GM18517 (cell line): ENCODE measurements around the gene SLAIN1.
"Not testable (repeated sequence)": the region's sequence is repeated elsewhere in the genome, so short reads cannot be mapped to it uniquely, and the experiment has no call there.

ENCODE experiments used
- ATAC-seq: cut with Tn5 transposase; IDR thresholded peaks from one replicate; pipeline ENCODE4 v1.9.1; 2021; ENCODE audit warnings: mild to moderate bottlenecking, moderate library complexity; ENCODE audit not compliant: unreplicated experiment

The SLAIN1 gene

DNA sequence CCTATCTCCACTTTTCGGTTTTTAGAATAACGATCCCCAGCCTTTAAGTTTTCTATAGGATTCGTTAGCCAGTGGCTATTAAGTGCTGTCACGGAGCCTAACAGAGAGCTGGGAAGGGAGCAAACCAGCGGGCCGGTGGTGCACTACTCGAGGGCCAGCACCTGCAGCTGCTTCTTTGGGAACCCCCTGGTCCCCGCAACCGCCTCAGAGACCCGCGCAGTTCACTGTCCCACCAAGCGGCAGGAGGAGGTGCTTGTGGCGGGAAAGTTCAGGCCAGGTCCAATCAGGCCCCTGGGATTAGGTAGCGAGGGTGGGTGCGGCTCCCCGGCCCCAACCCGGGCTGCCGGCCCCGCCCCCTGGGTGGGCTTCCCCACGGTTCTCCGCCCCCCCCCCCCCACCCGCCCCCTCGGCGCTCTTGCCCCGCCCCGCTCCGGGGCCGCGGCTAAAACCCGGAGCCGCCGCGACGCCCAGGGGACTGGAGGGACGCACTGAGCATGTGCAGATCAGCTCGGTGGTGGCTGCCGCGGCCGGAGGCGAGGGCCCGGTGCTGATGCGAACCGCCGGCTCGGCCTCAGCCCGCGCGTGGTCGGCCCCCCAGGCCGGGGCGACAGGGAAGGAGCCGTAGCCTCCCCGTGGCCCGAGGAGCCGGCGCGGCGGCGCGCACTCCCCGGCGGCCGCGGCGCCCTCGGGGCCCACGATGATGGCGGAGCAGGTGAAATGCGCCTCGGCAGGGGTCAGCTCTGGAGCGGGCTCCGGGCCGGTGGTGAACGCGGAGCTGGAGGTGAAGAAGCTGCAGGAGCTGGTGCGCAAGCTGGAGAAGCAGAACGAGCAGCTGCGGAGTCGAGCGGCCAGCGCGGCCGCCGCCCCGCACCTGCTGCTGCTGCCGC, at the start of gene SLAIN1:
Gene SLAIN1 (plus strand): TSS at position 471 of the 887 bp plus-strand sequence. CDS start 227 bp downstream, at position 698.
- ATAC-seq: peak; percentile 62

GRCh38 chr13:77650409-77650808, 47.1 kb upstream of the SLAIN1 start:
- no peak for ATAC-seq

GRCh38 chr13:77653301-77653700, 44.2 kb upstream of the SLAIN1 start:
- no peak for ATAC-seq

DNA sequence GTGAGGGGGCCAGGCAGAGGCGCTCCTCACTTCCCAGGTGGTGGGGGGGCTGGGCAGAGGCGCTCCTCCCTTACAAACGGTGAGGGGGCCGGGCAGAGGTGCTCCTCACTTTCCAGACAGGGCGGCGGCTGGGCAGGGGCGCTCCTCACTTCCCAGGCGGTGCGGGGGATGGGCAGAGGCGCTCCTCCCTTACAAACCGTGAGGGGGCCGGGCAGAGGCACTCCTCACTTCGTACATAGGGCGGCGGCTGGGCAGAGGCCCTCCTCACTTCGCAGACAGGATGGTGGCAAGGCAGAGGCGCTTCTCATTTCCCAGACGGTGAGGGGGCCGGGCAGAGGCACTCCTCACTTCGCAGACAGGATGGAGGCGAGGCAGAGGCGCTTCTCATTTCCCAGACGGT, 37.5 kb upstream of the SLAIN1 start:
- ATAC-seq: not testable (repeated sequence)

GRCh38 chr13:77660841-77661250, 36.6 kb upstream of the SLAIN1 start:
- no peak for ATAC-seq

- not testable (repeated sequence) for ATAC-seq
Observed at GRCh38 chr13:77662301-77662700, 35.2 kb upstream of the SLAIN1 start.

- not testable (repeated sequence) for ATAC-seq
Observed at GRCh38 chr13:77662831-77663230, 34.7 kb upstream of the SLAIN1 start.

- no peak for ATAC-seq
Observed at GRCh38 chr13:77674852-77675251, 22.6 kb upstream of the SLAIN1 start.

GRCh38 chr13:77678691-77679235, 18.7 kb upstream of the SLAIN1 start:
- no peak for ATAC-seq

- no peak for ATAC-seq
Observed at GRCh38 chr13:77687799-77688198, 9.7 kb upstream of the SLAIN1 start.

GRCh38 chr13:77691871-77692270, 5.6 kb upstream of the SLAIN1 start:
- ATAC-seq: no peak

- ATAC-seq: no peak
Observed at GRCh38 chr13:77692746-77693448, 4.6 kb upstream of the SLAIN1 start.

DNA sequence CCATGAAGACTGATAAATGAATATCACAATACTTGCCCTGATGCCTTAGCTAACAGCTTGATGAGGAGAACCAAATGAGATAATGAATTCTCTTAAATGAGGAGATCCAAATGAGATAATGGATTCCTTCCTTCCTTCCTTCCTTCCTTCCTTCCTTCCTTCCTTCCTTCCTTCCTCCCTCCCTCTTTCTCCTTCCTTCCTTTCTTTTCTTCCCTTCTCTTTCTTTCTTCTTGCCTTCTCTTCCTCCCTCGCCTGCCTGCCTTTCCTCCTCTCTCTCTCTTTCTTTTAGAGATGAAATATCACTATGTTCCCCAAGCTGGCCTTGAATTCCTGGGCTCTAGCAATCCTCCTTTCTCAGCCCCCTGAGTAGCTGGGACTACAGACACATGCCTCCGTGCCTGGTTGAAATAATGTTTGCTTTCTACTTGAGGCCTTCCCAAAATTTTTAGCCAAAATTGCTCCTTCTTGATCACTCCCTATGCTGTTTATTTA, 4.0 kb upstream of the SLAIN1 start:
- no peak for ATAC-seq

GRCh38 chr13:77696006-77696878, 1.2 kb upstream of the SLAIN1 start:
- no peak for ATAC-seq

DNA sequence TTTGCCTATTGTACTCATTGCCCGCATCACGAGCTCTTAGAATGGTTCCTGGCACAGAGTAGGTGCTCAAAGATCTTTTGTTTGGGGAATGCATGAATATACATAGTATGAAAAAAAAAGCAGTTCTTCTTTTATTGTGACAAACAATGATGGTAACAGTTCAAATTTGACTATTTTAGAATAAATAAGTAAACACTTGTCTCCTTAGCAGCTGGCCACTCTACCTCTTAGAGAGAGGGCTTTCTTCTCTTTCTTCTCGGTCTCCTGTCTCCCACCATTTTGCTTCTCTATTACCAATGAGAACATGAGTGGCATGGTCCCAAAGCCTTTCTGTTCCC, 639 bp upstream of the SLAIN1 start:
- peak; percentile 6 for ATAC-seq

DNA sequence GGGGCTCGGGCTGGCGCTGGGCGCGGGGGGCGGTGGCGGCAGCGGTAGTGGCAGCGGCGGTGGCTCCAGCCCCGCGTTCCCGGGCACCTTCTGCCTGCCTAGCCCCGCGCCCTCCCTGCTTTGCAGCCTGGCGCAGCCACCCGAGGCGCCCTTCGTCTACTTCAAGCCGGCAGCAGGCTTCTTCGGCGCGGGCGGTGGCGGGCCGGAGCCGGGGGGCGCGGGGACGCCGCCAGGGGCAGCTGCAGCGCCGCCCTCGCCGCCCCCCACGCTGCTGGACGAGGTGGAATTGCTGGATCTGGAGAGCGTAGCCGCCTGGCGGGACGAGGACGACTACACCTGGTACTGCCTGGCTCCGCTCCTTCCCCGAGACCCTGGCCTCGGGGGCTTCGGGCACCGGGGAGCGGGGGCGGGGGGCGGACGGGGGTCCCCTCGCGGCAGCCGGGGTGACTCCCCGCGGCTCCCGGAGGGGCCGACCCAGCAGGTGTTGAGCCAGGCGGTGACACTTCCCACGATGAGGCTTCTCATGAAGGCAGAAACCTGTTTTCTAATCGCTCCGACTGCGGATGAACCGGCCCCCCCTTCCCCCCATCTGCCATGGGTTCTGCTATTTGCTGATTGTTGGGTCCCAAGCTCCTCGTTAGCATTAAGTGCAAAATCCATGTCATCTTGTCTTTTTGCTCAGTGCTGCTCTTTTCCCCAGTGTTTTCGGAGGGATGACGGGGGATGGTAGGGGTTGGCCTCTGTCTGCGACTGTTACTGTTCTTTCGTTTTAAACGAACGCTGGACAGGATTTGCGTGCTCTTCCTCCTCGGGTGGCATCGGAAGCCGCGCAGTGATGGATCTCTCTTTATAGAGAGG, 943 bp downstream of the SLAIN1 start:
- peak; percentile 26 for ATAC-seq

- ATAC-seq: no peak
Observed at GRCh38 chr13:77699059-77699680, 1.7 kb downstream of the SLAIN1 start.

DNA sequence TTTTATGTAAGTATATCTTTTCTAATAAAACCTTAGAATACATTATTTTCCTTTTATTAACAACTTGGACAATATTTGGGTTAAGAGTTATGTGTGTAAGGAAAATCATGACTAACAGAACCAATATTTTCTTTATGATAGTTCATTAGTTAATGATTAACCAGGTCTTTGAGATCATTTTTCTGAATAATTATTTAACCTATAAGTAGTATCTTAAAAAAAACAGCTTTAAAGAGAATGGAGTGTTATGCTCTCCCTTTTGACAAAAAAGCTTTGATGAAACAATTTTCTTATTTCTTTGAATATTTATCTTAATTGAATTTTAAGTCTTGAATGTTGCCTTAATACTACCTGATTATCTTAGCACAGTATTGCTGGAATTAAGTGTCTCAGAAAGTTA, 3.8 kb downstream of the SLAIN1 start:
- no peak for ATAC-seq

DNA sequence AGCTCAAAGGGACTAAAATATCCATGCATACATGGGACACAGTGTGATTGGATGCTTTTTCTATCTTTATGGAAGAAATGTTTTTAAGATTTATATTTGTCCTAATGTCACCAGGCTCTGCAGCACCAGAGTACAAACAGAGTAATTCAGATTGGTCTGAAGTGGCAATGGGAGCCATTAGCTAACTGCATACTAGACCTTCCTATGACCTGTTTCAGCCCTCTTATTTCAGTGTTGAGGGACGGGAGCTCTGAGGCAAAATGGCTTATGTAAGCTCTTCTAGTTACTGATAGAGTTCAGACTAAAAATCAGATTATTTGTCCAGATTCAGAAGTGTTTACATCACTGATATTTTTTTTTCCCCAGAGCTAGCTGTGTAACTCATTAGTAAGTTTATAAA, 4.9 kb downstream of the SLAIN1 start:
- no peak for ATAC-seq
